Right cardiac atrium (tissue), 5 donors: ENCODE results near the gene LINC01488. TPM values are rescaled to one million over a fixed set of nuclear protein-coding genes. Genes with fewer than 3 reads are reported as not detected.

Experiments used
- ATAC-seq, 2 donors: fragments of 200-7000 bp; cut with Tn5 transposase; one replicate each; pipeline versions ENCODE4 v1.8.0 to v1.9.1; 2020; ENCODE audit warnings: moderate library complexity in 2 of 2, mild to moderate bottlenecking in 1 of 2
- DNase-seq, 3 donors: peaks; one replicate each; pipeline ENCODE4 v3.0.0-alpha.2; 2020
- H3K27ac ChIP-seq: one replicate; pipeline ENCODE4 v1.5.1; 2013; ENCODE audit warnings: mild to moderate bottlenecking, low read length, control low read depth, moderate library complexity
- H3K27me3 ChIP-seq: one replicate; pipeline ENCODE4 v1.6.1; 2013; ENCODE audit not compliant: control insufficient read depth, insufficient read depth
- H3K4me1 ChIP-seq: one replicate; pipeline ENCODE4 v1.6.1; 2013; ENCODE audit warnings: low read length; ENCODE audit not compliant: control insufficient read depth, insufficient read depth
- H3K4me3 ChIP-seq: one replicate; pipeline ENCODE4 v1.5.1; 2013; ENCODE audit warnings: low read length, control low read depth
- H3K9me3 ChIP-seq: one replicate; pipeline ENCODE4 v1.6.1; 2013; ENCODE audit warnings: low read length; ENCODE audit not compliant: control insufficient read depth
- WGBS: extraction: QIAGEN DNeasy Blood & Tissue Kit; methylation state at CpG from one replicate; pipeline ENCODE4 v1.1.7; 2013; 5-methylcytosine and 5-hydroxymethylcytosine counted together
- intact Hi-C, 4 donors: fragments of 100-400 bp; cut with DNase I; formaldehyde crosslinking; loops; one replicate each; pipeline versions ENCODE4 v1.11.0 to v1.14.0; 2022 to 2023
- polyA plus RNA-seq: library from polyadenylated mRNA; stranded (reverse); fragments of 200-250 nt; gene quantifications from one replicate; pipeline ENCODE4 v1.2.3, GENCODE V29; 2013
- total RNA-seq, 4 donors: library from RNA; stranded (reverse); fragmentation: NEBNext Ultra II Directional; extraction: Animal tissue kit (Norgen Biotek cat#: 25700); gene quantifications; one replicate each; pipeline ENCODE4 v1.2.1, GENCODE V29; 2021
- donor health status: healthy with polysubstance abuse.
- donor health status: DM: no; HTN: yes; CAD: no.
- donor health status: DM: no; HTN: no; CAD: no.
- donor health status: DM: no; HTN: yes; CAD: no; lungs with severe emphysema.
- donor health status: DM: yes; HTN: yes; CAD: no.

Gene LINC01488
- total and polyA plus RNA-seq, 5 donors, result 0.14 to 0.17 (median 0.16) TPM; not detected in 2

- H3K27me3 ChIP-seq, result no peaks in the 10 kb centered on the region
- DNase-seq (no peak), ATAC-seq (no peak)
- no peak overlapping the region for H3K27ac ChIP-seq
- intact Hi-C loops, result no loop called here
- H3K4me1 ChIP-seq, result no peaks in the 10 kb centered on the region
- WGBS, result 91% methylated on average over 13 of the region's 13 CpGs
- no peaks in the 10 kb centered on the region for H3K9me3 ChIP-seq
- H3K4me3 ChIP-seq, result no peak overlapping the region
Observed at GRCh38 chr11:69529001-69529400, 47.5 kb downstream of the LINC01488 start.

GRCh38 chr11:69530278-69531070, 49.0 kb downstream of the LINC01488 start:
- no peak overlapping the region for H3K27ac ChIP-seq
- H3K4me1 ChIP-seq, result no peaks in the 10 kb centered on the region
- ATAC-seq (peak; percentile 25 to 28), DNase-seq (no peak)
- intact Hi-C loops, result no loop called here
- no peaks in the 10 kb centered on the region for H3K9me3 ChIP-seq
- H3K27me3 ChIP-seq, result no peaks in the 10 kb centered on the region
- no peak overlapping the region for H3K4me3 ChIP-seq
- WGBS, result 81% methylated on average over 19 of the region's 19 CpGs

- ATAC-seq, result no peak
- WGBS, result 86% methylated on average over 12 of the region's 12 CpGs
Observed at GRCh38 chr11:69531071-69531716, 49.7 kb downstream of the LINC01488 start.

GRCh38 chr11:69531717-69532088, 50.2 kb downstream of the LINC01488 start:
- WGBS, result 89% methylated on average over 9 of the region's 9 CpGs
- no peaks in the 10 kb centered on the region for H3K4me1 ChIP-seq
- no peaks in the 10 kb centered on the region for H3K27me3 ChIP-seq
- intact Hi-C loops, result no loop called here
- DNase-seq (peak in 1 of 3 donors; percentile 13), ATAC-seq (no peak)
- H3K4me3 ChIP-seq, result no peak overlapping the region
- no peak overlapping the region for H3K27ac ChIP-seq
- no peaks in the 10 kb centered on the region for H3K9me3 ChIP-seq

More at GRCh38 chr11:69531071-69531716, 49.7 kb downstream of the LINC01488 start:
- intact Hi-C loops, result no loop called here
- Histone ChIP-seq H3K4me3 (no peak overlapping the region), H3K27me3 (no peaks in the 10 kb centered on the region), H3K4me1 (no peaks in the 10 kb centered on the region), H3K27ac (no peak overlapping the region), H3K9me3 (no peaks in the 10 kb centered on the region)
- peak in 1 of 3 donors; percentile 26 for DNase-seq

GRCh38 chr11:69533296-69534165, 52.1 kb downstream of the LINC01488 start:
- no peaks in the 10 kb centered on the region for H3K9me3 ChIP-seq
- H3K27ac ChIP-seq, result no peak overlapping the region
- WGBS, result 80% methylated on average over 23 of the region's 23 CpGs
- ATAC-seq (no peak), DNase-seq (peak in 1 of 3 donors; percentile 40)
- no peaks in the 10 kb centered on the region for H3K27me3 ChIP-seq
- H3K4me3 ChIP-seq, result no peak overlapping the region
- intact Hi-C loops, result no loop called here
- no peaks in the 10 kb centered on the region for H3K4me1 ChIP-seq

GRCh38 chr11:69534166-69534530, 52.7 kb downstream of the LINC01488 start:
- intact Hi-C loops, result no loop called here
- Histone ChIP-seq H3K4me1 (peaks cover 4% of the 10 kb centered on the region), H3K27me3 (no peaks in the 10 kb centered on the region), H3K9me3 (no peaks in the 10 kb centered on the region), H3K27ac (no peak overlapping the region), H3K4me3 (no peak overlapping the region)
- 56% methylated on average over 14 of the region's 14 CpGs for WGBS
- DNase-seq (peak in 1 of 3 donors; percentile 13), ATAC-seq (peak in 1 of 2 donors; percentile 9)

- intact Hi-C loops, result no loop called here
- ATAC-seq (no peak), DNase-seq (peak in 1 of 3 donors; percentile 35)
- H3K4me1 ChIP-seq, result peaks cover 15% of the 10 kb centered on the region
- no peaks in the 10 kb centered on the region for H3K9me3 ChIP-seq
- no peak overlapping the region for H3K4me3 ChIP-seq
- whole genome bisulfite sequencing, result 93% methylated on average over 7 of the region's 7 CpGs
- no peaks in the 10 kb centered on the region for H3K27me3 ChIP-seq
- H3K27ac ChIP-seq, result no peak overlapping the region
Observed at GRCh38 chr11:69535908-69536307, 54.4 kb downstream of the LINC01488 start.

- ATAC-seq, result no peak
- peak in 1 of 3 donors; percentile 31 for DNase-seq
- WGBS, result 95% methylated on average over 9 of the region's 9 CpGs
- no peak overlapping the region for H3K4me3 ChIP-seq
- H3K27me3 ChIP-seq, result no peaks in the 10 kb centered on the region
- H3K4me1 ChIP-seq, result peaks cover 17% of the 10 kb centered on the region
- no peak overlapping the region for H3K27ac ChIP-seq
- no peaks in the 10 kb centered on the region for H3K9me3 ChIP-seq
- intact Hi-C loops, result no loop called here
Observed at GRCh38 chr11:69536406-69536805, 54.9 kb downstream of the LINC01488 start.

GRCh38 chr11:69537126-69537525, 55.7 kb downstream of the LINC01488 start:
- H3K27ac ChIP-seq, result no peak overlapping the region
- peaks cover 19% of the 10 kb centered on the region for H3K4me1 ChIP-seq
- peak in 1 of 3 donors; percentile 23 for DNase-seq
- H3K4me3 ChIP-seq, result no peak overlapping the region
- intact Hi-C loops, result no loop called here
- ATAC-seq, result no peak
- WGBS, result 95% methylated on average over 10 of the region's 10 CpGs
- H3K27me3 ChIP-seq, result no peaks in the 10 kb centered on the region
- H3K9me3 ChIP-seq, result no peaks in the 10 kb centered on the region

- no peaks in the 10 kb centered on the region for H3K27me3 ChIP-seq
- H3K4me3 ChIP-seq, result no peak overlapping the region
- no peak for ATAC-seq
- H3K4me1 ChIP-seq, result peaks cover 19% of the 10 kb centered on the region
- peak in 1 of 3 donors; percentile 30 for DNase-seq
- H3K9me3 ChIP-seq, result no peaks in the 10 kb centered on the region
- H3K27ac ChIP-seq, result no peak overlapping the region
- intact Hi-C loops, result no loop called here
- WGBS, result 92% methylated on average over 12 of the region's 12 CpGs
Observed at GRCh38 chr11:69537855-69538640, 56.6 kb downstream of the LINC01488 start.
